Measurements from ENCODE around the gene RAET1E. TPM values are rescaled to one million over a fixed set of nuclear protein-coding genes. Genes with fewer than 3 reads are reported as not detected.

The RAET1E gene
- total and polyA plus RNA-seq, 2 experiments from 2014 or later: 8.1 to 10.4 TPM

GRCh38 chr6:149867876-149868640 is 29.9 kb downstream of the RAET1E start:
- Histone ChIP-seq H3K79me2 (ENCODE audit: insufficient read depth) (no peaks in the 10 kb centered on the region), H4K20me1 (ENCODE audit: insufficient read depth) (no peaks in the 10 kb centered on the region), H3K9me3 (ENCODE audit: low read depth) (no peaks in the 10 kb centered on the region), H3K36me3 (ENCODE audit: low read depth) (no peaks in the 10 kb centered on the region), H3F3A (ENCODE audit: insufficient read depth) (peaks cover 14% of the 10 kb centered on the region), H3K9me2 (ENCODE audit: insufficient read depth) (no peaks in the 10 kb centered on the region), H3K9ac (no peak overlapping the region), H3K4me1 (ENCODE audit: insufficient read depth) (peaks cover 15% of the 10 kb centered on the region), H3K4me3 (no peak overlapping the region), H2AFZ (no peak overlapping the region), H3K27me3 (replicated peaks; ENCODE audit: insufficient read depth) (no peaks in the 10 kb centered on the region), H3K27ac (peak overlapping the region; percentile 60), H3K4me2 (ENCODE audit: unreplicated experiment) (no peak overlapping the region)
- 44 to 58% methylated on average over 4 of the region's 4 CpGs for WGBS, 2 experiments (ENCODE audit: low coverage in 1 of 2, low lambda C conversion rate in 2 of 2, missing lambda C conversion rate in 2 of 2)
- no peak for TF ChIP-seq EZH2 (IDR thresholded peaks at IDR 0.05; ENCODE audit: insufficient read depth, poor library complexity, severe bottlenecking)
- peak; percentile 73 for DNase-seq
- in situ Hi-C loops (cut with MboI): no loop called here

- no peaks in the 10 kb centered on the region for H4K20me1 ChIP-seq (ENCODE audit: insufficient read depth)
- no peaks in the 10 kb centered on the region for H3K9me3 ChIP-seq (ENCODE audit: low read depth)
- peaks cover 34% of the 10 kb centered on the region for H3K4me1 ChIP-seq (ENCODE audit: insufficient read depth)
- peaks cover 23% of the 10 kb centered on the region for H3F3A ChIP-seq (ENCODE audit: insufficient read depth)
- H3K4me2 ChIP-seq (ENCODE audit: unreplicated experiment): peak overlapping the region; percentile 92
- no peak for TF ChIP-seq EZH2phosphoT487 (IDR thresholded peaks at IDR 0.05; ENCODE audit: insufficient read depth, low read depth)
- TF ChIP-seq EZH2 (IDR thresholded peaks at IDR 0.05; ENCODE audit: insufficient read depth, poor library complexity, severe bottlenecking): no peak
- H3K27ac ChIP-seq: peak overlapping the region; percentile 95
- WGBS, 2 experiments (ENCODE audit: low coverage in 1 of 2, low lambda C conversion rate in 2 of 2, missing lambda C conversion rate in 2 of 2): 8% methylated on average over 21 to 23 of the region's 23 CpGs
- peak; percentile 88 for DNase-seq
- peak overlapping the region; percentile 94 for H3K9ac ChIP-seq
- in situ Hi-C loops (cut with MboI): no loop called here
- peaks cover 29% of the 10 kb centered on the region for H3K79me2 ChIP-seq (ENCODE audit: insufficient read depth)
- peak overlapping the region; percentile 81 for H2AFZ ChIP-seq
- H3K27me3 ChIP-seq (replicated peaks; ENCODE audit: insufficient read depth): no peaks in the 10 kb centered on the region
- peak overlapping the region; percentile 77 for H3K4me3 ChIP-seq
- H3K9me2 ChIP-seq (ENCODE audit: insufficient read depth): no peaks in the 10 kb centered on the region
- no peaks in the 10 kb centered on the region for H3K36me3 ChIP-seq (ENCODE audit: low read depth)
Observed at GRCh38 chr6:149864578-149865535, 33.1 kb downstream of the RAET1E start.

GRCh38 chr6:149863698-149864577 is 34.0 kb downstream of the RAET1E start, which contains the start of gene LRP11:
LRP11 (minus strand) TSS chr6:149864359; CDS start chr6:149864020, 339 bp downstream.
- Histone ChIP-seq H3K4me2 (ENCODE audit: unreplicated experiment) (peak within 1 kb of the TSS; percentile 92), H3K36me3 (ENCODE audit: low read depth) (no peaks in the 10 kb centered on the region), H3K27ac (peak within 1 kb of the TSS; percentile 95), H3K4me3 (peak within 1 kb of the TSS; percentile 77), H3K4me1 (ENCODE audit: insufficient read depth) (peaks cover 42% of the 10 kb centered on the region), H3K27me3 (replicated peaks; ENCODE audit: insufficient read depth) (no peaks in the 10 kb centered on the region), H2AFZ (peak within 1 kb of the TSS; percentile 81), H3K9ac (peak within 1 kb of the TSS; percentile 94), H3K9me2 (ENCODE audit: insufficient read depth) (no peaks in the 10 kb centered on the region), H4K20me1 (ENCODE audit: insufficient read depth) (no peaks in the 10 kb centered on the region), H3F3A (ENCODE audit: insufficient read depth) (peaks cover 25% of the 10 kb centered on the region), H3K9me3 (ENCODE audit: low read depth) (no peaks in the 10 kb centered on the region), H3K79me2 (ENCODE audit: insufficient read depth) (peaks cover 36% of the 10 kb centered on the region)
- TF ChIP-seq EZH2phosphoT487 (IDR thresholded peaks at IDR 0.05; ENCODE audit: insufficient read depth, low read depth): no peak
- TF ChIP-seq EZH2 (IDR thresholded peaks at IDR 0.05; ENCODE audit: insufficient read depth, poor library complexity, severe bottlenecking): no peak
- peak; percentile 94 for DNase-seq
- in situ Hi-C loops (cut with MboI): no loop called here
- WGBS, 2 experiments (ENCODE audit: low coverage in 1 of 2, low lambda C conversion rate in 2 of 2, missing lambda C conversion rate in 2 of 2): 0 to 1% methylated on average over 63 to 88 of the region's 110 CpGs
